Hepatocyte (in vitro differentiated cells): ENCODE results near the gene AHCY.

Source experiments
- EZH2 ChIP-seq: fragments of 200-600 bp; sonication (generic); IDR thresholded peaks from 2 replicates; pipeline ENCODE4 v1.6.1; 2016; ENCODE audit warnings: antibody characterized with exemption, mild to moderate bottlenecking, borderline replicate concordance
- TF ChIP-seq, protein P1 (sequence below): fragments of 200-600 bp; sonication (generic); IDR thresholded peaks from 2 replicates; pipeline ENCODE4 v1.5.1; 2016; ENCODE audit warnings: antibody characterized with exemption, mild to moderate bottlenecking; ENCODE audit not compliant: poor library complexity

DNA sequence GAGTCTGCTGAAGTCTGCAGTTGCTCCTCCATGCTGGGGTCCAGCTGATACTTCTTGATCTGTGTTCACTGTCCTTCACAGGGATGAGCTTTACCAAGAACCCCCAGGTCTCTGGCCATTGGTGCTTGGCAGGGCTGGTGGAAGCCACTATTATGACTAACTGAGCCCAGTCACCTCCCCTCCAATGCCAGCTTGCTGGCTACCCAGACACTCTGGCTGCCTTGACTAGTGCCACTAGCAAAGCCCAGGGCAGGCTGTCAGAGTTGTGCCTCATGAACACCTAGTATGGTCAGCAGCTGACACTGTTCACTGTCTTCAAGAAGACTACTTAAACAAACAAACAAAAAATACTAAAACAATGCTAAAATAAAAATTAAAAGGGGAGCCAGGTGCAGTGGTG is 53.1 kb downstream of the AHCY start:
- TF ChIP-seq, protein P1, sequence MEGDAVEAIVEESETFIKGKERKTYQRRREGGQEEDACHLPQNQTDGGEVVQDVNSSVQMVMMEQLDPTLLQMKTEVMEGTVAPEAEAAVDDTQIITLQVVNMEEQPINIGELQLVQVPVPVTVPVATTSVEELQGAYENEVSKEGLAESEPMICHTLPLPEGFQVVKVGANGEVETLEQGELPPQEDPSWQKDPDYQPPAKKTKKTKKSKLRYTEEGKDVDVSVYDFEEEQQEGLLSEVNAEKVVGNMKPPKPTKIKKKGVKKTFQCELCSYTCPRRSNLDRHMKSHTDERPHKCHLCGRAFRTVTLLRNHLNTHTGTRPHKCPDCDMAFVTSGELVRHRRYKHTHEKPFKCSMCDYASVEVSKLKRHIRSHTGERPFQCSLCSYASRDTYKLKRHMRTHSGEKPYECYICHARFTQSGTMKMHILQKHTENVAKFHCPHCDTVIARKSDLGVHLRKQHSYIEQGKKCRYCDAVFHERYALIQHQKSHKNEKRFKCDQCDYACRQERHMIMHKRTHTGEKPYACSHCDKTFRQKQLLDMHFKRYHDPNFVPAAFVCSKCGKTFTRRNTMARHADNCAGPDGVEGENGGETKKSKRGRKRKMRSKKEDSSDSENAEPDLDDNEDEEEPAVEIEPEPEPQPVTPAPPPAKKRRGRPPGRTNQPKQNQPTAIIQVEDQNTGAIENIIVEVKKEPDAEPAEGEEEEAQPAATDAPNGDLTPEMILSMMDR: no peak
- TF ChIP-seq EZH2: no peak
